Heart right ventricle (tissue), 16 donors: ENCODE measurements around the gene PAF1. TPM values are rescaled to one million over a fixed set of nuclear protein-coding genes. Genes with fewer than 3 reads are reported as not detected.

Experiments
- ATAC-seq, 8 donors: fragments of 200-7000 bp; cut with Tn5 transposase; one replicate each; pipeline ENCODE4 v1.9.1; 2020; ENCODE audit warnings: mild to moderate bottlenecking in 8 of 8, moderate library complexity in 8 of 8, moderate number of reproducible peaks in 1 of 8
- DNase-seq, 2 donors: peaks; one replicate each; pipeline ENCODE4 v3.0.0-alpha.2; 2020
- H3K27ac ChIP-seq, 10 donors: fragments of 200-600 bp; sonication (generic) in 2 of 10; one replicate each; pipeline versions ENCODE4 v1.5.0 to v1.8.0; 2020 to 2022; ENCODE audit warnings: mild to moderate bottlenecking in 3 of 10
- H3K27me3 ChIP-seq, 7 donors: fragments of 200-600 bp; one replicate each; pipeline ENCODE4 v1.8.0; 2021 to 2022; ENCODE audit warnings: mild to moderate bottlenecking in 2 of 7
- H3K36me3 ChIP-seq, 9 donors: fragments of 200-600 bp; sonication (generic) in 1 of 9; one replicate each; pipeline versions ENCODE4 v1.5.0 to v1.8.0; 2020 to 2022; ENCODE audit warnings: mild to moderate bottlenecking in 2 of 9
- H3K4me1 ChIP-seq, 9 donors: fragments of 200-600 bp; sonication (generic) in 1 of 9; one replicate each; pipeline versions ENCODE4 v1.5.0 to v1.8.0; 2020 to 2022; ENCODE audit warnings: mild to moderate bottlenecking in 4 of 9
- H3K4me3 ChIP-seq, 10 donors: fragments of 200-600 bp; sonication (generic) in 2 of 10; one replicate each; pipeline versions ENCODE4 v1.5.0 to v1.8.0; 2020 to 2022; ENCODE audit warnings: mild to moderate bottlenecking in 7 of 10, moderate library complexity in 2 of 10
- H3K9me3 ChIP-seq, 11 donors: fragments of 200-600 bp in 10 of 11; sonication (generic) in 2 of 11; one replicate each; pipeline versions ENCODE4 v1.5.0 to v1.8.0; 2013 to 2022; ENCODE audit warnings: mild to moderate bottlenecking in 2 of 11, control low read depth in 1 of 11, moderate library complexity in 1 of 11
- WGBS, 2 donors: extraction: QIAGEN DNeasy Blood & Tissue Kit; methylation state at CpG; one replicate each; pipeline ENCODE4 v1.1.7; 2013; ENCODE audit warnings: inconsistent platforms in 1 of 2; 5-methylcytosine and 5-hydroxymethylcytosine counted together
- intact Hi-C, 10 donors: fragments of 100-400 bp; cut with DNase I; formaldehyde crosslinking; loops; one replicate each; pipeline versions ENCODE4 v1.11.1 to v1.14.2; 2022
- polyA plus RNA-seq, 2 donors: library from polyadenylated mRNA; stranded (reverse); fragments of 200-250 nt; gene quantifications; one replicate each; pipeline ENCODE4 v1.2.3, GENCODE V29; 2013
- total RNA-seq, 10 donors: library from RNA; stranded (reverse); fragmentation: NEBNext Ultra II Directional in 3 of 10; extraction: Animal tissue kit (Norgen Biotek cat#: 25700) in 3 of 10; gene quantifications; one replicate each; pipeline versions ENCODE4 v1.2.1 to v1.2.4, GENCODE V29; 2021 to 2023
- TF ChIP-seq, protein P1 (sequence below), 9 donors: fragments of 200-600 bp; sonication (generic) in 2 of 9; IDR thresholded peaks; one replicate each; pipeline versions ENCODE4 v1.5.0 to v1.8.0; 2021 to 2022; ENCODE audit warnings: antibody characterized with exemption in 9 of 9, mild to moderate bottlenecking in 5 of 9, moderate library complexity in 1 of 9
- donor health status: Arrhythmogenic right ventricular cardiomyopathy.
- donor health status: ischemic (EF 13 %, LVEDD 7.1; RV severe dilation, severe dysfunction).
- donor health status: healthy with polysubstance abuse.
- donor health status: DM: no; HTN: yes; CAD: no.
- donor health status: DM: no; HTN: no; CAD: no.
- donor health status: ischemic (EF 25% LVEDD 6.9; RV normal size, moderate dysfunction).
- donor health status: ischemic (EF 25% LVEDD 5.7; RV mildly dilated, moderate dysfunction).
- donor health status: healthy.
- donor health status: DM: yes; HTN: yes; CAD: no.
- donor health status: Ischemic cardiomyopathy.
- donor health status: ischemic (EF 35%, LVEDD 5.7; RV mildly dilated, moderate dysfunction).
- donor health status: nonischemic (EF 11% LVEDD 7.7; RV severe dilation, severe dysfunction).
- donor health status: DM: yes; HTN: yes; CAD: no.
- donor health status: PGD.
- donor health status: ischemic (EF 29% LVEDD 5.4; RV normal size, mild dysfunction).
- donor health status: nonischemic (EF 23%, LVEDD 6.1; RV moderate dilation, normal function).

The PAF1 gene
- total and polyA plus RNA-seq, 12 donors, result 24.1 to 48.2 (median 38.8) TPM

DNA sequence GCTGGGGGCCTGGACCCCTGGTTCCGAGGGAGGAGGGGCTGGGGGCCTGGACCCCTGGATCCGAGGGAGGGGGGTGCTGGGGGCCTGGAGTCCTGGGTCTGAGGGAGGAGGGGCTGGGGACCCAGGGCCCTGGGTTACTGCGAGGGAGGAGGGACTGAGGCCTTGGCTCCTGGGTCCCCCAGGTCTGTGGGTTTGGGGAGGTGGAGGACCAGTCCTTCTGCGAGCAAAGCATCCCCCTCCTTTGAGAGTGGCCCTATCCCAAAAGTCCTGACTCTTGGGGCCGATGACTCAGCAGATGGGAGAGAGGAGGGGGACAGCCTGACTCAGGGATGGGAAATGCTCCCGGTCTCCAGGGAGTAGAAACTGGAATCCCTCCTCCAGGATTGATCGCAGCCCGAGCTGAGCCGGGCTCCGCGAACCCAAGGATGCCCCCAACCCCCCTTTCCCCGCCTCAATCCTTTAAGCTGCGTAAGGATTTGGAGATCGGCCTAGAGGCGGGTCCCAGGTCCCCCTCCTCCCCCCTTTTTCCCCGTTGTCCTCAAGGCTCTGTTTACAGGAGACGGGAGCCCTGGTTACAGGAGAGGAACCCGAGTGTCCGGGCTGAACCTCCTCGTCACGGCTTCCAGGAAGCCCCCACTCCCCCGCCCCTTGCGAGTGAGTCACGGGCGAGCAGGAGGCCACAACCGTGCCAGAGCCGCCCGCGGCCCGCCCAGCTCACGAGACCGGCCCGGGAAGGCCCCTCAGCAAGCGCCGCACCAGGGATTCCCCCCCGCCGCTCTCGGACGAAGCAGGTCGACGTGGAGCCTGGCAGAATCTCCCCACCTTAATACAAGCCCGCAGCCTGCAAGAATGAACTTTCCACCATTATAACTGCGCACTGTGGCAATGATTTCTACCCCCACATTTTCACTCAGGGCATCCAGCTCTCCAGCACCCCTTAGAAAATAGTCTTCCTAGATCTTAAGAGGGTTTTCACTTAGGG, 12.7 kb upstream of the PAF1 start:
- Histone ChIP-seq H3K4me3 (peak overlapping the region; percentile 3 to 71 (median 54)), H3K27me3 (no peaks in the 10 kb centered on the region), H3K9me3 (no peaks in the 10 kb centered on the region), H3K4me1 (peaks cover 11 to 79% (median 36%) of the 10 kb centered on the region in 9 donors), H3K36me3 (peaks cover 6 to 24% (median 9%) of the 10 kb centered on the region in 9 donors), H3K27ac (peak overlapping the region; percentile 95 to 100 (median 99))
- DNase-seq (peak; percentile 98 to 99), ATAC-seq (peak; percentile 58 to 79 (median 68))
- intact Hi-C loops, result no loop called here
- 3 to 4% methylated on average over 43 of the region's 43 CpGs for WGBS, 2 donors
- TF ChIP-seq, protein P1, sequence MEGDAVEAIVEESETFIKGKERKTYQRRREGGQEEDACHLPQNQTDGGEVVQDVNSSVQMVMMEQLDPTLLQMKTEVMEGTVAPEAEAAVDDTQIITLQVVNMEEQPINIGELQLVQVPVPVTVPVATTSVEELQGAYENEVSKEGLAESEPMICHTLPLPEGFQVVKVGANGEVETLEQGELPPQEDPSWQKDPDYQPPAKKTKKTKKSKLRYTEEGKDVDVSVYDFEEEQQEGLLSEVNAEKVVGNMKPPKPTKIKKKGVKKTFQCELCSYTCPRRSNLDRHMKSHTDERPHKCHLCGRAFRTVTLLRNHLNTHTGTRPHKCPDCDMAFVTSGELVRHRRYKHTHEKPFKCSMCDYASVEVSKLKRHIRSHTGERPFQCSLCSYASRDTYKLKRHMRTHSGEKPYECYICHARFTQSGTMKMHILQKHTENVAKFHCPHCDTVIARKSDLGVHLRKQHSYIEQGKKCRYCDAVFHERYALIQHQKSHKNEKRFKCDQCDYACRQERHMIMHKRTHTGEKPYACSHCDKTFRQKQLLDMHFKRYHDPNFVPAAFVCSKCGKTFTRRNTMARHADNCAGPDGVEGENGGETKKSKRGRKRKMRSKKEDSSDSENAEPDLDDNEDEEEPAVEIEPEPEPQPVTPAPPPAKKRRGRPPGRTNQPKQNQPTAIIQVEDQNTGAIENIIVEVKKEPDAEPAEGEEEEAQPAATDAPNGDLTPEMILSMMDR (IDR thresholded peaks at IDR 0.05), result no peak

DNA sequence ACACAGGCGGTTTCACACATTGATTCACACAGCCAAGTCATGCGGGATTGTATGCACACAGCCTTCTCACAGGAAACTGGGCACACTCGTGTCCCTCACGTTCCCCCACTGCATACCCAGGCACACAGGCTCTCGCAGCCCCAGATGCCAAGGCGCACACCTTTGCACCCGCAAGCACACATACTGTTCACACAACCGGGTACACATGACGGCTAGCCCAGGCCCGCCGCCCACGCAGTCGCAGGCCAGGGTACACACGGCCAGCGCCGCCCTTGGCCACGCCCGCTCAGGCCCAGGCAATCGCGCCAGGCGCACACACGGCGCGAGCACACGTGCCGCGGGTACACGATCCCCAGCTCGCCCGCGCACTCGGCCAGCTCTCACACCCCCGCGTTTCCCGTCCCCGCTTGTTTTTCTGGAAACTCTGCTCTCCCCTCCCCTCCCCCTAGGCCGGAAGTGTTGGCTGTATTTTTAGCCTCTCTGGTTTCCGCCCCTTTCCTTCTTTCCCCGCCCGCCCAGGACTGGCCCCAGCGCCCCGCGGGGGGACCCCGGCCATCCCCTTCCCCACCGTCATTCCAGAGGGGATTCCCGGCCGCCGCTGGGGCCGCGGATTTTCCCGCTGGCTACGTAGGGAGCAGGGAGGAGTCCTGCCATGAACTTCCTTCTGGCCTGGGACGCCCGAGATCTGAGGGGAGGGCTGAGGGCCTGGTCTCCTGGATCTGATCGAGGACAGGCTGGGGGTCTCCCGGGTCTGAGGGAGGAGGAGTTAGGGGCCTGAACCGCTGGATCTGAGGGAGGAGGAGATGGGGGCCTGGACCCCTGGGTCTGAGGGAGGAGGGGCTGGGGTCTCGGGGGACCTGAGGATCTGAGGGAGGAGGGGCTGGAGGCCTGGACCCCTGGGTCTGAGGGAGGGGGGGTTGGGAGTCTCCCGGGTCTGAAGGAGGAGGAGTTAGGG, 11.7 kb upstream of the PAF1 start:
- Histone ChIP-seq H3K27ac (peak overlapping the region; percentile 95 to 100 (median 99)), H3K4me1 (peaks cover 11 to 84% (median 40%) of the 10 kb centered on the region in 9 donors), H3K4me3 (peak overlapping the region; percentile 42 to 71 (median 54)), H3K36me3 (peaks cover 0 to 20% (median under 1%) of the 10 kb centered on the region in 9 donors), H3K27me3 (no peaks in the 10 kb centered on the region), H3K9me3 (no peaks in the 10 kb centered on the region)
- intact Hi-C loops, result no loop called here
- DNase-seq, result peak; percentile 92 to 97
- WGBS, 2 donors, result 2% methylated on average over 59 of the region's 59 CpGs
- TF ChIP-seq, protein P1 (IDR thresholded peaks at IDR 0.05), result no peak
- ATAC-seq, result peak; percentile 34 to 58 (median 48)

- intact Hi-C loops, result no loop called here
- WGBS, 2 donors, result 53 to 61% methylated on average over 25 of the region's 25 CpGs
- Histone ChIP-seq H3K27ac (peak overlapping the region; percentile 95 to 100 (median 99)), H3K9me3 (no peaks in the 10 kb centered on the region), H3K4me3 (peak overlapping the region in 6 of 10 donors; percentile 46 to 71 (median 60)), H3K27me3 (no peaks in the 10 kb centered on the region), H3K4me1 (peaks cover 16 to 92% (median 48%) of the 10 kb centered on the region in 9 donors), H3K36me3 (peaks cover 0 to 17% (median 0%) of the 10 kb centered on the region in 9 donors)
- peak; percentile 31 to 50 for DNase-seq
- no peak for ATAC-seq
- TF ChIP-seq, protein P1 (IDR thresholded peaks at IDR 0.05), result no peak
These were observed 10.8 kb upstream of the PAF1 start for GRCh38 chr19:39401549-39402345.
